Activated naive CD4-positive, alpha-beta T cell (primary cell): ENCODE results near the gene PRPF40A.

Experiments used
- DNase-seq, 4 experiments: peaks; one replicate each; lab custom pipeline; 2025; lab: John Stamatoyannopoulos, UW

PRPF40A gene

DNA sequence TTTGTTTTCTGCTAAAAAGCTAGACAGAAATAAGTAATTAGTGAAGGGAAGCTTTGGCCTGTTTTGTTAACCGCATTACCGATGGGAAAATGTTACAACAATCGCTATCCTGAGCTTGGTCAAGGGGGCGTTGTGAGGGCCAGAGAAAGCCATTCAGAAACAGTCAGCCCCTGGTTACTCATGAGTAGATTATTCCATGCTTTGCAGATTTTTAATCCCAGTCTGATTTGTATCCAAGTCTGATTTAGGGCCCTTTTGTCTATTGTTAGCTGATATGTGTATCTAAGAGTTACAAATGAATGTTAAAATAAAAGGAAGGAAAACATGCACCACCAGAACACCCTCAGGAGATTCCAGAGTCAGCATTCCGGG, 99.1 kb downstream of the PRPF40A start:
- DNase-seq = no peak

DNA sequence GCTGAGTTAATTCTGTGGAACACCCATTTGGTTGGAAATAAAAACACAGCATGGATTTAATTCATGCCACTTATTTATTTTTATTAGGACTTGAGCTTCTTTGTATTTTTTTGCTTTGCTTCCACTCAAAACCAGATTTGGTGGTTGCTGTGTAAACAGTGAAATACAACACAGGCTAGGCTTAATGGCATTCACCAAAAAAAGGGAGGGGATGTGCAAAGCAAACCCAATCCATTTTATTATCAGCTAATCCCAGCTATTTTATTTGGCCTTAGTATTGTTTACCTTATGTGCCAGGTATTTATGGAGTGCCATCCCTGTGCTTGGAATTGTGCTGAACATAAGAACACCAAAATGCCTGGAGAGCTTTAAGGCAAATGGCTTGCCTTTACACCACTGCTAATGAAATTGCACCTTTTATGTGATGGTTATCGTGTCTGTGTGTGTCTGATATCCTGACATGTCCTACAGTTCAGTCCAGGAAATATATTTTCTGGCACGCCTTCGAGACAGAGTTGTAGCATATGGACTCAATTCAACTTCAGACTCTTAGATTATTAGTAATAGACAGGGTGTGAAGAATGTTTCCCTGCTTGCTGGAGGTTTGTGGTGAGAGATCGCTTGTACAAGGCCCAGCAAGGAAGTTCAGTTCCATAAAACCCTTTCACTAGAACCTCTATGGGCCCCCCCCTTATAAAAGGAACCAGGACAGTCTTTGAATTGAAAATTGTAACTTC, 99.6 kb downstream of the PRPF40A start:
- DNase-seq = no peak

DNA sequence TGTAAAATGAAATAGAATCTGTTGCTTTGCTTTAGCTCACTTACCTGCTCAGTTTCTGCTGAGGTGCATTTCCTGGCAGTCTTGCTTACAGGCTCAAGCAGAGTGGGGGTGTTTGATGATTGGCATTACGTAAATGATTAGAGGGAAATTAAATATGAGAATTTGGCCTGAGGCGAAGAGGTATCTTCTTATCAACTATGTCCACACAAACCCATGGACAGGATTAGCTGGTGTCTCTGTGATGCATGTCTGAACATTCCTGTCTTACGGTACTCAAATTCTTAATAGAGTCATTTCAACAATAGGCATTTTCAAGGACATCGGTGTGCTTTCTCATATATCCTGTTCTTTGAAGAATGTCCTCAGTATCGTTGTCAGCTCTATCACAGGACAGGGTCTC, 102.1 kb downstream of the PRPF40A start:
- DNase-seq = no peak

DNA sequence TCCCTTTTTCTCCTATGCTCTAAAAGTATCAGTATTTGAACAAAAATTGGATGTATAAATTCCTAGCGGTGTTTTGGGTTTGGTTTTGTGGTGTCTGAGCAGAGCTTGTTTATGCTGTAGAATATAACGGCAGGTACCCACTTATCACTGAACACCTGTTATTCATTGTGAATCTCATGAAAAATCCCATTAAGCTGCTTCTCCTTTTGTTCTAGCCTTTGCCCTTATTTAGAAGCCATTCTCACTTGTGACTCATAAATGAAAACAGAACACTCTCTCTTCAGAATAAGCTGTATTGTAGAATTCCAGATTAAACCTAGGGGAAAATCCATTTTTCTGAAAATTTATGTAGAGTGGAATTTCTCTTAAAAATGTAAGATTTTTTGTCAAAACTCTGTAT, 104.0 kb downstream of the PRPF40A start:
- no peak for DNase-seq

DNA sequence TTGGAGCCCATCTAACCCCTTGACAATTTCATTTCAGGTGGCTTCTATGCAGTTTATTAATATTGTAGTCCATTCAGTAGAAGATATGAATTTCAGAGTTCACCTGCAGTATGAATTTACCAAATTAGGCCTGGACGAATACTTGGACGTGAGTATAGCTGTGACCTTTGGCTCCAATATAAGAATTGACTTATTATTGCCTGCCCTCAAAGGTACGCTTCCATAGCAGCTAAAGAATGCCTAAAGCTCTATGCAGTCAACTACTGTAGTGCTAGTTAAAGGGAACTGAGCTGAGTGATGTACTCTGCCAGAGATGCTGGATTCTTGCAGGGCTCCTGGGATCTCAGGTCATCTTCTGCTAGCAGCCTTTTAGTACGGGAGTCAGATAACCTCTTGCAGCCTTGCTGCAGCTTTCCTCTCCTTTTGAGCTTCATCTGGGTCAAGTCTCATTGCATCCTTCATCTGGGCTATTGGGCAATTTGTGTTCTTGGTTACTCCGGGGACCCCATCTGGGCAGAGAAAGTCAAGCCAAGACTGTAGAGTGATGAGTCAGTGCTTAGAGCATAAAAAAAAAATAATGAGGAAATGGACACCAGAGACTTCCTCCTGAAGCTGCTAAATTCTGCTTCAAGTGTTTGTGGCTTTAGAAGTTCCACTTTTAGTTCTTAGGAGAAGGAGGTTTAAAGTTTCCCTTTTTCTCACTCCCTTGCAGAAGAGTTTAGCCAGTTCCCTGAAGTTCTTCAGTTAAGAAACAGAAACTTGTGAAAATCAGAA, 105.6 kb downstream of the PRPF40A start:
- DNase-seq = no peak

DNA sequence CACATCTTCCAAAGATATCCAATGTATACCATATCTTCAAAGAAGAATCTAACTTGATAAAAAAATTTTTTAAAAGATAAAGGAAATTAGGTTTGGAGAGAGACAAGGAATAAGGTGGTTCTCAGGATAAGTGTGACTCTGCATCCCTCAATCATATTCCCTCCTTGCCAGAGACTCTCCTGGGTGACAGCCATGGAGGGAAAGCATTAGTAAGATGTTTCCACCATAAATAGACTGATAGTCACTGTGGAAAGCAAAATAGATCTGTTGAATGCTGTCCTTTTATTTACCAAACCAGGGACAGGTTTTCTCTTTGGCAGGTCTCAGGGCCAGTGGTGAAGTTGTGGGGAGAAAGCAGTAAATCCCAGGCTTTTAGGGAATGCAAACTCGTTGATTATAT, 107.6 kb downstream of the PRPF40A start:
- no peak for DNase-seq

DNA sequence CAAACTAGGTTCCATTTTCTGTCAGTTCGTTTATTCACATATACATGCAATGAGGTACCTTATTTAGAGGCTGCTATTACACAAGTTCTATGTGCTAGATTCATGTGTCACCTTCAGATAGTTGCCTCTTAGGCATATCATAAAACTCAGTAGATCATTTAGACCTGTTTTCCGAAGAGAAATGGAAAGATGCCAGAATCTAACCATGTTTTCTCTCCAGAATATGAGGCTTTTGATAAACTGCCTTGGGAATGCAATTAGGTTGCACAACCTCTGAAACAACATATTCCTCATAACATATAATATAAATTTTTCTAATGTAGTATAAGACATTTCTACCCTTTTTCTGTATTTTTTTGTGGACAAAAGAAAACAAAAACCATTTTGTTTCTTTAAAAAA, 108.1 kb downstream of the PRPF40A start:
- DNase-seq = no peak

DNA sequence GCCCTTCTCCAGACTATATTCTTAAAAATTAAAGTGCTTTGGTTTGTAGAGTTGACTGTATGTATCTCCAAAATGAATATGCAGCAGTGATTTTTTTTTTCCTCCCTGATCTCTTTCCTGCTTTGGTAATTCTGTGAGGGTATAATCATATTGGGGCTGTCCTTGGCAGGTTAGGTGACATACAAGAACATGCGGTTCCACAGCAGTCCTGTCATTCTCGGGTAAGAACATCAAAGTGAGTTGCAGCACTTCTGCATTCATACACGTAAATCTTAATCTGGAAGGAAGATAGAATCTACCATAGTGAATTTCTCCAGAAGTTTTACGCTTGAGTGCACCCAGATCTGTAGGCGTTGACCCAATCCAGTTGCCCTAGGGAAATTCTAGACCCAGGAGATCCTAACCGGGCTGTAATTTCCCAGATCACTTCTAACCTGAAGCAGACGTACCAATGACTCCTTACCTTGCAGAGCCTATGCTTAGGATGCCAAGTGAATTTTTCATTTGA, 109.4 kb downstream of the PRPF40A start:
- DNase-seq = no peak

DNA sequence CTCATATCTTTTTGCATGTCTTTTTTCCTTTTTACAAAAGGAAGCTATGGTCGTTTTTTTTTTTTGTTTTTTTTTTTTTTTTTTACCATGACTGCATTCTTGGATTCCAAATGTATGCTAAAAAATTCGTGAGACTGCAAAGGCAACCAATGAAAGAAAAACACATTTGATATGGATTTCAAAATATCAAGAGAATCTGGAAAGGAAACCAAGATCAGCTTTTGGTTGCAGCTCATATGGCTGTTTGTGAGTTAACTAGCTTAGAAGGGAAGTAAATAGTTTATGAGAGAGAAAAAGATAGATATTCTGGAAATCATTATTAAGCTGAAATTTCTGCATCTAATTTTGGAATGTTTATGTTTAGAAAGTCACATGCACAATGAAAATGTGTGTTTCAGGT, 110.3 kb downstream of the PRPF40A start:
- DNase-seq = no peak

DNA sequence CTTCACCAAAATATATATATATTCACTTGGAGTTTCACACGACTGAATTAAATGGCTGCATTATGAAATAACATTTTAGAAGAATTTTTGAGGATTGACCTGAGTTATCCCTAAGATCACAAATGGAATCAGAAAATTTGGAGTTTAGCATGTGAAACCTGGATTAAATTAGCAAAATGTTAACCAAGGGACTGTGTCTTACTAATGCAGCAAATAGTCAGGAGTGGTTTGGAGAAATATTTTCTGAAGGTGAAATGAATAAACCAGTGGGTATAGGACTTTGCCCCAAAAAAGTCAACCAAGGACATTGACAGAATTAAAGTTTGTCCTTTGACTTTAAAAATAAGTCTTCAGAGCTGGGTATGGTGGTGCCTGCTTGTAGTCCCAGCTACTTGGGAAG, 111.2 kb downstream of the PRPF40A start:
- DNase-seq = no peak

DNA sequence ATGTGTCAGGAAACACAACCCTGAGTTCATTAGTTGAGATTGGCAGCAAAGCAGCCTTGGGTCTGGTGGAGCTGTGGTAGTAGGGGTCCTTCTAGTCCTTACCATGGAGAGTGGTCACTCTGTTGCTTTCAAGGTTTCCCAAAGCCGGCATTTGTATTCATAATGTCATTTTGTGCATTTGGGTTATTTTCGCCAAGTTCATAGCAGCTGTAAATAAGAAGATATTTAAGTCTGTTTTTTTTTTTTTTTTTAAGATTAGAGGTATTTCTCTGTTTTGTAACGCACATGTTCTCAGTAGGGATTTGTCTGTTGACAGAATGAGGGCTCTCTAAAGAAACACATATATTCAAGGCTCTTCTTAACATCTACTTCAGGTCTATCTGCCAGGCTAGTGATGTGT, 114.1 kb downstream of the PRPF40A start:
- no peak for DNase-seq

DNA sequence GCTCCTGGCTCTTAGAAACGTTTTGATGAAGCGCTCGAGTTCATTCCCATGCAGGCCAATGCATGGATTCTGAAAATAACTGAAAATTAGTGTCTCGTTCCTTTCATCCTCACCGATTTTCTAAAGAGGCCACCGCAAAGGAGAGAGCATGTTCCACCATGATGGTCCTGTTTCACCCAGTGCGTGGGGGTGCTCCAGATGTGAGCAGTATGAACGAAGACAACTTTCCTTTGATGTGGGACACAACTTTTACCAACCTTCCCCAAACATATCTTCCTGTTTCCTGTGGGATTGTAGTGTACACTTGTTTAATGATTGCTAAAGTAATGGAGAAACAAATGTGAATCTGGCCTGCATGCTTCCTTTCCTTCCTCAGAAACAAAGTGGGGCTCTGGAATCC, 114.5 kb downstream of the PRPF40A start:
- DNase-seq = no peak
